Measurements from ENCODE around the gene NELFB.

NELFB gene

DNA sequence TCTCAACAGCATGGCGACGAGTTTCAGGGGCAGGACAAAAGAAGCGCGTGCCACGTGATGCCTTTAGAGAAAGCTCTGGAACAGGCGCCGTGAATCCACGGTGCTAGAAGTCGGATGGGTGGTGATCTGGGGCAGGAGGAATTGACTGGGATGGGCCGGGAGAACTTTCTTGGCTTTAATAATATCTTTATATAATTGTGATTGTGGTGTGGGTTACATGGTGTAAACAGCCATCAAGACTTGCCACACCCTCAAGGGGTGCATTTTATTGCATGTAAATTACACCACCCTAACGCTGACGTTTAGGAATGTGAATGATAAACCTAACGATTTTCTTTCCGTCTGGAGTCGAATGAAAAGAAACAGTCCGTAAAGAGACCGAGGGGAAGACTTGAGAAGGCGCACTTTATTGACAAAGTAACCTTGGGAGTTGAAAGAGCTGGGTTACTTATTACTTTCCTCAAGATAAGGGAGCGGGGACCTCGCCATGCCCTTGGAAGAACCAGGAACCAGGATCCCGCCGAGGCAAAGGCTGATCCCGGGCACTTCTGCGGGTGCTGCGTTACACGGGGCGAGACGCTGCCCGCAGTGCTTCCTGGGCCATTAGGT lies 38.5 kb downstream of the NELFB start:
- DNase-seq = no peak

DNA sequence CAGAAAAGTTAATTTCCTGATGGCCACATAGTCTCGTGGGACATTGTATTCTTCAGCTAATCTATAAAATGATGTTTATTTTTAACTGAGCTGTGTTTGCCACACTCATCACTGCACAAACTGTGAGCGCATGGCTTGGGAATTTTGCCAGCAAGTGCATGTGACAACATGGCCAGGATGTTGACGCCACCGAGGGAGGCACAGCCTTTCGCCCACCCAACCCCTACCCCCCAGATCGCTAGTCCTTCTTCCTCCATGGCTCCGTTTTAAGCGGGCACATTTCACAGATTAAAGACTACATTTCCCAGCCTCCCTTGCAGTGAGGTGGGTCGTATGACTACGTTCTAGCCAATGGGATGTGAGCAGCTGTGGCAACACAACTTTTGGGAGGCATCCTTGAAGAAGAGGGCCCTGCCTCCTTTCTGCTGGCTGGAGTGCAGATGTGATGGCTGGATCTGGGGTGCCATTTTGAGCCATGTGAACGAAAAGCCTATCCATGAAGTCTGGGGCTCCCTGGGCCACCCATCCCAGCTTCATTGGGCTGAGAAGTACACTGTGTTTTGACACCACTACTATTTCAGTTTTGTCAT lies 39.1 kb downstream of the NELFB start:
- DNase-seq = peak; percentile 17

- DNase-seq = peak; percentile 28
These were observed 39.6 kb downstream of the NELFB start for GRCh38 chr9:137294681-137295237.

DNA sequence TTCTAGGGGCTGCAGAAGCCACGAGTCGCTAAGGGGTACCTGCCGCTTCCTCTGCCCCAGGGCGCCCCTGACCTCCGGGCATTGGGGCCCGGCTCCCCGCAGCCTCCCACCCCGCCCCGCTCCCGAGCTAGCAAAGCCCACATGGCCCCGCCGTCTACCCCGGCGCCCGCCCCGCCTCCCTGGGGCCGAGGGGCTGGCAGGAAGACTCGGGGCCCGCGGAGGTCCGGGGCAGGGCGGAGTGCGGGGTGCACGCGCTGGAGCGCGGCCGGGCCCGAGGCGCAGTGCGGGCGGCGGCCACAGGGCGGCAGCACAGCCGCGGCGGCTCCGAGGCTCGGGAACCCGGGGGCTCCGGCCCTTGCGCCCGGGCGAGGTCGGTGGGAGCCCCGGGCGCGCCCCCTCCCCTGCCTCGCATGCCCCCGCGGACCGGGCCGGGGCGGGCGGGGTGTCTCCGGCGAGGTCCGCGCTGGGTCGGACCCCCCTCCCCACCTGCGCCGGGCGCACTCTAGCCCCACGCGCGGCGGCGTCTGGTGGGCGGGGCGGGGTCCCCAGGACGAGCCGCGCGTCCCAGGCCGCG lies 40.2 kb downstream of the NELFB start:
- no peak for DNase-seq

DNA sequence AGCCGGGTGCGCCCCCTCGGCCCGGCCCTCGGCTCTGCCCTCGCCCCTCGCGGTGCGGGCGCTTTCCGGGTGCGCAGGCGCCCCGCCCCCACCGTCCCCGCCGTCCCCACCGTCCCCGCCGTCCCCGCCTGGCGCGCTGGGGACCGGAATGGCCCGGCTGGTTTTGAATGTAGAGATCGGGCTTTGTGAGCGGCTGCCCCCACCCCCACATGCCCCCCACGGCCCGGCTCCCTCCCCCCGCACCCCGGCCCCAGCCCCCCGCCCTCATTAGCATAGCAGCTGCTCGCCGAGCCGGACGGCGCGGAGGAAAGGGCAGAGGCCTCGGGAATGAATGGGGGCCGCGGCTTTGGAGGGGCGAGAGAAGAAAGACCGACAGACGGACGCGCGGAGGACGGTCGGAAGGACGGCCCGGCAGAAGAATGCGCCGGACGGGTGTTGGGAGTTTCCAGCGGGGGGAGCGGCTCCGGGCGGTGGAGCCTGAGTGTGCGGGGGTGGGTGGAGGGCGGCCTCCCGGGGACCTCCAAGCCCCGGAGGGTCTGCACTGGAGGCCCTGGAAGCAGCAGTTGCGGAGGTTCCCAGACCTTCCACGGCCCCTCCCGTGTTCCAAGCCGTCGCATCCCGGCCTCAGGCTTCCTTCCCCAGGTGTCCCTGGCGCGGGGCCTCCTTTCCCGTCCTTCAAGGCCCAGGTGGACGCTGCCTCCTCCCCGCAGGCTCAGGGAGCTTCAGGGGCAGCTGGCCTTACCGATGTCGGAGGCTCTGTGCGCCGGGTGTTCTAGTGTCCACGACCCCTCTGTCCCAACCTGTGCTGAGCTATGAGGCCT lies 40.9 kb downstream of the NELFB start:
- no peak for DNase-seq

GRCh38 chr9:137296670-137297664 lies 41.8 kb downstream of the NELFB start:
- no peak for DNase-seq

DNA sequence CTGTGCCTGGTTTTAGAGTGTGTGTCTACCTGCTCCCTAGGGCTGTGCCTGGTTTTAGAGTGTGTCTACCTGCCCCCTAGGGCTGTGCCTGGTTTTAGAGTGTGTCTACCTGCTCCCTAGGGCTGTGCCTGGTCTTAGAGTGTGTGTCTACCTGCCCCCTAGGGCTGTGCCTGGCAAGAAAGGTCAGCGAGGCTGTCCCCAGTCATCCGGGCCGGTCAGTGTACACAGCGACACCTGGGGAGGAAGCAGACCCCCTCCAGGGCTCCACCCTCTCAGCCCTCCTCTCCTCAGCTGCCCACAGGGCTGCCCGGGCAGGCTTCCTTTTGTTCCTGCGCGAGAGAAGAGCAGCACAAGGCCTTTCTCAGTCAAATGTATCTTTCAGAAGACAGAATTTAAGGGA lies 42.8 kb downstream of the NELFB start:
- DNase-seq = no peak

- no peak for DNase-seq
These were observed 43.5 kb downstream of the NELFB start for GRCh38 chr9:137298401-137299202.

DNA sequence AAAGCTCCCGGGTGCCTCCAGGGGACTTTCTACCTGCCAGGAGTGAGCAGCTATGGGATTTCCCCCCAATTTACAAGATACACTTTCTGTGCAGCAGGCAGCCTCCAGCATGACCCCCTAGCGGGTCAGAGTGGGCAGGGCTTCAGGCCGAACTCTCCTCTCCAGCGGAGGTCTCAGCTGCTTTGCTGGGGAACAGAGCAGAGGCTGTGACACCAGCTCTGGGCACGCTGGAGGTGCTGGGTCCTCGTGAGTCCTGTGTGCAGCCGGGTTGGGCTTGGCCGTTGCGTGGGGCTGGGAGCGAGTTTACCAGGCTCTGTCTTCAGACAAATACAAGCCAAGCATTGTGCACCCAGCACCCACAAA lies 44.1 kb downstream of the NELFB start:
- DNase-seq = no peak

- DNase-seq = no peak
These were observed 44.8 kb downstream of the NELFB start for GRCh38 chr9:137299938-137300337.

DNA sequence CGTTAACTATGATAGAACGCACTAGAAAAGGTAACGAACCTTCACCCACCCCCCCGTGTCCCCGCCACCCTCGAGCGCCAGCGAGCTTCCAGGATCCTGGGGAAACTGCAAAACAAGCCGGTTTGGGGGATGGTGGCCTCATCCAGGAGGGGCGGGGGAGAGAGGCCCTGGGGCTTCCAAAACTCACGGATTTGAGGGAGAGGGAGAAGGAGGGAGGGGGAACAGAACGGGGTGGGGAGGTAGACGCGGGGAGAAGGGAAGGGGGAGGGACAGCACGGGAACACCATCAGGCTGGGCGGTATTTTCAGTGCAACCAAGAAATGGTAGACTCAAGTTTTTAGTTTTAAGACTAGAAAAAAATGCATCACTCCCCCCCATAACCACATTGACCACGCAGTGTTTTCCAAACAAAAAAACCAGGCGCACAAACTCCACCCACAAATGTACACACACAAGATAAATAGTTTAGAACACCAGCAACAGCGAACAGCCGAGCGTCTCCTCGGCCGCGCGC lies 45.5 kb downstream of the NELFB start:
- DNase-seq = no peak

DNA sequence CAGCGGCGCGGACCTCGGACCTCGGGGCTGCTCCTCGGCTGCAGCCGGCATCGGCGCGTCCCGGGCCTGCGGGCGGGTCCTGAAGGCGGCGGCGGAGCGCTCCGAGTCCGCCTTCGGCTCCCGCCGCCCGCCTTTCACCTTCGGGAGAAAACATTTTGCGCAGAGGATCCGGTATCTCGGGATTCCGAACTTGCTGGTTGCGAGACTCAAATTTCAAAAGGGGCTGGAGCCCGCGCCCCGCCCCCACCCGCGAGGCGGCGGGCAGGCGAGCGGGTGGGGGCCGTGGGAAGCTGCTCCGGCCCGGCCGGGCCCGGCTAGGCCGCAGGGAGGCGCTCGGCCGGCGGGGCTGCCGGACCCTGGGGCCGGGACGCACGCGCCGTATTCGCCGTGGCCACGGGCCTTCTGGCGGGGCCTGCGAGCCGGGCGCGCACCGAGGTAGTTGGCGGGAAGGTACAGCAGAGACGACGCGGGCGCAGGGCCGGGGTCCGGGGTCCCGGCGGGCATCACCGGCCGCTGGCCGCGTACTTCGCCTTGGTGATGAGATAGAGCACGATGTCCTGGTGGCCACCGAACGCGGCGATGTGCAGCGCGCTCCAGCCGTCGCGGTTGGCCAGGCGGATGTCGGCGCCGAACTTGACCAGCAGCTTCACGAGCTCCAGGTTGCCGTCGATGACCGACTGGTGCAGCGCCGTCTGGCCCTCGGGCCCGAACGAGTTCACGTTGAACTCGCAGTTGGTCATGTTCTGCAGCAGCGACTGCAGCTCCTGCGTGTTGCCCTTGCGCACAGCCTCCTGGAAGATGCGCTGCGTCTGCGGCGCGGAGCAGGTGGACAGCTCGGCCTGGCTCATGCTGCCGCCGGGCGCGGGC lies 46.2 kb downstream of the NELFB start:
- no peak for DNase-seq

- peak; percentile 70 for DNase-seq
These were observed 47.0 kb downstream of the NELFB start, which contains the start of gene NRARP for GRCh38 chr9:137302118-137302448. NRARP (minus strand) TSS chr9:137302271; CDS start chr9:137301928, 343 bp downstream.

DNA sequence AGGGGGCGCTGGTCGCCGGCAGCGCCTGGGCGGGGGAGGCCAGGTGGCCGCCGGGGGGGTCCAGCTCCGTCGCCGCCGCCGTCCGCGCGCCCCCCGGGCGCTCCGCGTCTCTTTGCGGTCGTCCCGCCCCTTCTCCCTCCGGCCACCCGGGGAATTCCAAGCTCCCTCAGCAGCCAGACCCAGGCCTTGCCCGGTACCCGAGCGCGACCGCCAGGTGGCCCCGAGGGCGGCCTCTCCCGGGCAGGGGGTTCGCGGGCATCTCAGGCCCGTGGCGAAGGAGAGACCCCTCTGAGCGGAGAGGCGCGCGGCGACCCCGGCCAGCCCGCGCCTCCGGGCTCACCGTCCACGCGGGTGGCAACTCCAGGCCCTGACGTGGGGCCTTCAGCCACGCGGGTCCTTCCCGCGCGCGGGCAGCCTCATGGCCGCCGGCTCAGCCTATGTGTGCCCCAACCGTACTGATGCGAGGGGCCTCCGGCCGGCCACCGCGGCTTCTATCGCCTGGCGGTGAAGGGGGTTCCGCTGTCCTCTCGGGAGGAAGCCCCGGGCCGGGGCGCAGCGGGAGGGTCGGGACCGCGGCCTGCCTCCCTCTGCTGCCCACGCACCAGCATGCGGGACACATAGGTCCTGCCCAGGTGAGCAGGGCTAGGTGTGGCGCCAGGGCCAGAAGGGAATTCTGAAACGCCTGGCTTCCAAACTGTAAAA lies 47.5 kb downstream of the NELFB start:
- DNase-seq = no peak

GRCh38 chr9:137303151-137303892 lies 48.2 kb downstream of the NELFB start:
- no peak for DNase-seq

- DNase-seq = no peak
These were observed 48.8 kb downstream of the NELFB start for GRCh38 chr9:137303893-137304382.

GRCh38 chr9:137304383-137305059 lies 49.4 kb downstream of the NELFB start:
- DNase-seq = no peak
